Measurements from ENCODE around the gene GTF2F1.
"Not testable (repeated sequence)": the region's sequence is repeated elsewhere in the genome, so short reads cannot be mapped to it uniquely, and the experiment has no call there.

Gene GTF2F1

GRCh38 chr19:6402058-6402457 lies 9.1 kb upstream of the GTF2F1 start:
- no peak for DNase-seq (ENCODE audit: low read depth)
- no peak overlapping the region for H3K4me3 ChIP-seq (ENCODE audit: low read depth, low read length)
- in situ Hi-C loops (cut with HindIII; ENCODE audit: low sequenced_read_pairs), result no loop called here
- TF ChIP-seq CTCF (IDR thresholded peaks at IDR 0.05; ENCODE audit: low read depth, low read length, missing control alignments), result no peak

- in situ Hi-C loops (cut with HindIII; ENCODE audit: low sequenced_read_pairs); DNase-seq (ENCODE audit: low read depth); H3K4me3 ChIP-seq (ENCODE audit: low read depth, low read length): not testable (repeated sequence)
These were observed 7.3 kb upstream of the GTF2F1 start for GRCh38 chr19:6400062-6400944.

GRCh38 chr19:6396305-6396704 lies 3.3 kb upstream of the GTF2F1 start:
- no peak overlapping the region for H3K4me3 ChIP-seq (ENCODE audit: low read depth, low read length)
- in situ Hi-C loops (cut with HindIII; ENCODE audit: low sequenced_read_pairs), result no loop called here
- no peak for TF ChIP-seq CTCF (IDR thresholded peaks at IDR 0.05; ENCODE audit: low read depth, low read length, missing control alignments)
- DNase-seq (ENCODE audit: low read depth), result no peak

GRCh38 chr19:6394831-6395230 lies 1.9 kb upstream of the GTF2F1 start:
- in situ Hi-C loops (cut with HindIII; ENCODE audit: low sequenced_read_pairs), result no loop called here
- no peak overlapping the region for H3K4me3 ChIP-seq (ENCODE audit: low read depth, low read length)
- DNase-seq (ENCODE audit: low read depth), result no peak
- TF ChIP-seq CTCF (IDR thresholded peaks at IDR 0.05; ENCODE audit: low read depth, low read length, missing control alignments), result no peak

- H3K4me3 ChIP-seq (ENCODE audit: low read depth, low read length), result peak overlapping the region; percentile 79
- DNase-seq (ENCODE audit: low read depth), result no peak
- TF ChIP-seq CTCF (IDR thresholded peaks at IDR 0.05; ENCODE audit: low read depth, low read length, missing control alignments), result no peak
- in situ Hi-C loops (cut with HindIII; ENCODE audit: low sequenced_read_pairs), result no loop called here
These were observed 1.0 kb upstream of the GTF2F1 start for GRCh38 chr19:6393983-6394412.

GRCh38 chr19:6392221-6393073 lies 517 bp downstream of the GTF2F1 start:
- in situ Hi-C loops (cut with HindIII; ENCODE audit: low sequenced_read_pairs), result no loop called here
- H3K4me3 ChIP-seq (ENCODE audit: low read depth, low read length), result peak overlapping the region; percentile 79
- TF ChIP-seq CTCF (IDR thresholded peaks at IDR 0.05; ENCODE audit: low read depth, low read length, missing control alignments), result no peak
- no peak for DNase-seq (ENCODE audit: low read depth)
